Activated naive CD8-positive, alpha-beta T cell treated with anti-CD3 and anti-CD28 coated beads, Interleukin-2, amount 50 U/mL, for 24 hours (primary cell): ENCODE data around the gene LARGE1.

Source experiments
- ATAC-seq: fragments of 150-1000 bp; cut with Tn5 transposase; one replicate; pipeline ENCODE4 v1.10.0; 2021
- DNase-seq: peaks from one replicate; pipeline ENCODE4 v3.0.0; 2021
- H3K27ac Mint-ChIP-seq: one replicate; pipeline ENCODE4 v1.8.0; 2021; ENCODE audit warnings: mild to moderate bottlenecking, mixed read lengths
- H3K27me3 Mint-ChIP-seq: one replicate; pipeline ENCODE4 v1.8.0; 2021; ENCODE audit warnings: mixed read lengths
- H3K36me3 Mint-ChIP-seq: one replicate; pipeline ENCODE4 v1.8.0; 2021; ENCODE audit warnings: low read depth, mixed read lengths
- H3K4me1 Mint-ChIP-seq: one replicate; pipeline ENCODE4 v1.8.0; 2021; ENCODE audit warnings: mixed read lengths
- H3K4me3 Mint-ChIP-seq: one replicate; pipeline ENCODE4 v1.8.0; 2021; ENCODE audit warnings: mild to moderate bottlenecking, moderate library complexity, mixed read lengths
- H3K9me3 Mint-ChIP-seq: one replicate; pipeline ENCODE4 v1.8.0; 2021; ENCODE audit warnings: mixed read lengths

LARGE1 gene

GRCh38 chr22:33409079-33409478 lies 511.2 kb downstream of the LARGE1 start:
- DNase-seq (no peak), ATAC-seq (no peak)
- H3K36me3 Mint-ChIP-seq = no peaks in the 10 kb centered on the region
- no peak overlapping the region for H3K27ac Mint-ChIP-seq
- peaks cover 2% of the 10 kb centered on the region for H3K27me3 Mint-ChIP-seq
- H3K4me1 Mint-ChIP-seq = no peaks in the 10 kb centered on the region
- no peak overlapping the region for H3K4me3 Mint-ChIP-seq
- H3K9me3 Mint-ChIP-seq = no peaks in the 10 kb centered on the region

GRCh38 chr22:33405194-33405593 lies 515.1 kb downstream of the LARGE1 start:
- Mint-ChIP-seq H3K4me1 (no peaks in the 10 kb centered on the region), H3K36me3 (no peaks in the 10 kb centered on the region), H3K9me3 (no peaks in the 10 kb centered on the region), H3K4me3 (no peak overlapping the region), H3K27me3 (peaks cover 2% of the 10 kb centered on the region), H3K27ac (no peak overlapping the region)
- DNase-seq (no peak), ATAC-seq (no peak)

DNA sequence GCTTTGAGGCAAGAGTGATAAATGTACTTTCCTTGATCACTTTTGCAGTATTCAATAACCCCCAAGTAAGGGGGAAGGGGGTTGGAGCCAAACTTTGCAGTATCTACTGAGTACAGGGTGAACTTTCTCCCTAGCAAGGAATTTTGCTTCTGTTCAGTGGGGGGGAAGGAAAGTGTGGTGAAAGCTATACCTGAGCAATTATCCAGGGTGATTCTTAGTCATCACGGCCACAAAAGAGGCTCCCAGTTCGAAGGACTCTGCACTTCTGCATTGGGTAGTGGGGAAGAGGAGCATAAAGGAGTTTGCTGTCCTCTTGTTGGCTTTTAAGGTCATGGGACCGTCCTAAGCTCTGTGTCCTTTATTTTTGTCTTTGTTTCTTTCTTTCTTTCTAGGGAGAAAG lies 515.6 kb downstream of the LARGE1 start:
- no peak for ATAC-seq
- Mint-ChIP-seq H3K9me3 (no peaks in the 10 kb centered on the region), H3K4me3 (no peak overlapping the region), H3K36me3 (no peaks in the 10 kb centered on the region), H3K4me1 (no peaks in the 10 kb centered on the region), H3K27ac (no peak overlapping the region), H3K27me3 (peaks cover 2% of the 10 kb centered on the region)
- no peak for DNase-seq

DNA sequence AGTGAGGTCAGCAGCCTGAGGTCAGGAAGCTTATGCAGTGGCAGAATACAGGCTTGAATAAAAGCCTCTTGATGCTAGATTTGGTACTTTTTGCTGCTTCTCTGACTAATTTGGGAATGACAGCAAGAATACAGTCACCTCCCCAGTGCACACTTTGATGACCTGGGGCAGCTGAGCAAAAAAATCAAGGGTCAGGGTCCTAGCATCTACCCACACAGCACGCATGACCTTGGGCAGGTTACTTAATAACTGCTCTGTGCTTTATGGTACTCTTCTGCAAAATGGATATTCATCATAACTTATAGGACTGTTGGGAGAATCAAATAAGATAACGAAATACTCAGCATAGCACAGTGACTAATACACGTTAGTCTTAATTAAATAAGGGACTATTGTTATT lies 518.0 kb downstream of the LARGE1 start:
- peaks cover 5% of the 10 kb centered on the region for H3K9me3 Mint-ChIP-seq
- no peak overlapping the region for H3K27ac Mint-ChIP-seq
- ATAC-seq (no peak), DNase-seq (no peak)
- no peaks in the 10 kb centered on the region for H3K4me1 Mint-ChIP-seq
- H3K27me3 Mint-ChIP-seq = no peaks in the 10 kb centered on the region
- no peak overlapping the region for H3K4me3 Mint-ChIP-seq
- H3K36me3 Mint-ChIP-seq = no peaks in the 10 kb centered on the region

DNA sequence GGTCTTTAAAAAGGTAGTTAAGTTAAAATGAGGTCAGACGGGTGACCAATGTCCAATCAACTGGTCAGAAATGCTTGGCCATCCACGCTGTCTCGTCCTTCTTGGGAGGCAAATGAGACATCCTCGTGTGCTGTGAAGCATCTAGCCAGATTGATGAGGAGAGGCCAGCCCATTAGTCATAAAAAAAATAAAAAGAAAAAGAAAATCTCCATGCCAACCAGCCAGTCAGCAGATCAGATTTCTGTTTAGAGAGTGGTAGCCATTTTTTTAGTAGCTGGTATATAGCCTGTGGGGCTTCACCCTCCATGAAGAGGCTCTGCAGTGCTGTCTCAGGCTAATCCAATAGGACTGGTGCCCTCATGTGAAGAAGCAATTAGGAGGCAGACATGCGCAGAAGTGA lies 519.0 kb downstream of the LARGE1 start:
- DNase-seq = no peak
- H3K4me3 Mint-ChIP-seq = no peak overlapping the region
- peaks cover 5% of the 10 kb centered on the region for H3K9me3 Mint-ChIP-seq

DNA sequence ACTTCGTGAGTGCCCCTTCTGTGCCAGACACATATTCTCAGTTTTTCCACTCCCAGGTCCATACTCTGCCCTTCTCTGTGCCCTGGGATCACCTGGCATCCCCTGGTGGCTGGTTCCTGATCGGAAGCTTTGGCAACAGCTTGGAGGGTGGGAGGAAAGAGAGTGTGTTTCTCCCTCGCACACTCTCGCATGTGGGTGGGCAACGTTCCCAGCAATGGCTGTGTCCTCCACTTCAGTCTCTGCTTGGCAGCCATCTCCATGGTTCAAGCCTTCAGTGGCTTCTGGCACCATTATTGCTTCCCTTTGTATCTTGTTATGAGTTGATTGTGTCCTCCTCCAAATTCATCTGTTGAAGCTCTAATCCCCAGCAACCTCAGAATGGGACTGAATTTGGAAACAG lies 519.4 kb downstream of the LARGE1 start:
- no peak overlapping the region for H3K4me3 Mint-ChIP-seq
- H3K4me1 Mint-ChIP-seq = no peaks in the 10 kb centered on the region
- no peak for DNase-seq
- ATAC-seq = no peak
- no peaks in the 10 kb centered on the region for H3K27me3 Mint-ChIP-seq
- peaks cover 5% of the 10 kb centered on the region for H3K9me3 Mint-ChIP-seq
- no peaks in the 10 kb centered on the region for H3K36me3 Mint-ChIP-seq
- no peak overlapping the region for H3K27ac Mint-ChIP-seq

More for the DNA sequence above, 519.0 kb downstream of the LARGE1 start:
- no peaks in the 10 kb centered on the region for H3K36me3 Mint-ChIP-seq
- no peak overlapping the region for H3K27ac Mint-ChIP-seq
- no peak for ATAC-seq
- no peaks in the 10 kb centered on the region for H3K27me3 Mint-ChIP-seq
- H3K4me1 Mint-ChIP-seq = no peaks in the 10 kb centered on the region

GRCh38 chr22:33400061-33400840 lies 520.0 kb downstream of the LARGE1 start:
- Mint-ChIP-seq H3K4me1 (no peaks in the 10 kb centered on the region), H3K27ac (no peak overlapping the region), H3K36me3 (no peaks in the 10 kb centered on the region), H3K9me3 (peaks cover 5% of the 10 kb centered on the region), H3K4me3 (no peak overlapping the region), H3K27me3 (no peaks in the 10 kb centered on the region)
- ATAC-seq (no peak), DNase-seq (no peak)

- peaks cover 5% of the 10 kb centered on the region for H3K9me3 Mint-ChIP-seq
- no peaks in the 10 kb centered on the region for H3K36me3 Mint-ChIP-seq
- ATAC-seq (no peak), DNase-seq (no peak)
- H3K4me1 Mint-ChIP-seq = no peaks in the 10 kb centered on the region
- no peak overlapping the region for H3K4me3 Mint-ChIP-seq
- no peaks in the 10 kb centered on the region for H3K27me3 Mint-ChIP-seq
- no peak overlapping the region for H3K27ac Mint-ChIP-seq
Observed at GRCh38 chr22:33397381-33397907, 522.8 kb downstream of the LARGE1 start.

GRCh38 chr22:33393432-33393831 lies 526.8 kb downstream of the LARGE1 start:
- ATAC-seq = no peak
- Mint-ChIP-seq H3K27ac (no peak overlapping the region), H3K4me1 (no peaks in the 10 kb centered on the region), H3K27me3 (no peaks in the 10 kb centered on the region), H3K4me3 (no peak overlapping the region), H3K9me3 (peaks cover 2% of the 10 kb centered on the region), H3K36me3 (no peaks in the 10 kb centered on the region)
- no peak for DNase-seq

- Mint-ChIP-seq H3K9me3 (no peaks in the 10 kb centered on the region), H3K4me3 (no peak overlapping the region), H3K27ac (no peak overlapping the region), H3K4me1 (no peaks in the 10 kb centered on the region), H3K27me3 (no peaks in the 10 kb centered on the region), H3K36me3 (no peaks in the 10 kb centered on the region)
- ATAC-seq (no peak), DNase-seq (no peak)
Observed at GRCh38 chr22:33391298-33391697, 529.0 kb downstream of the LARGE1 start.

- H3K4me1 Mint-ChIP-seq = no peaks in the 10 kb centered on the region
- ATAC-seq = no peak
- H3K9me3 Mint-ChIP-seq = no peaks in the 10 kb centered on the region
- H3K27me3 Mint-ChIP-seq = no peaks in the 10 kb centered on the region
- H3K27ac Mint-ChIP-seq = no peak overlapping the region
- no peaks in the 10 kb centered on the region for H3K36me3 Mint-ChIP-seq
- H3K4me3 Mint-ChIP-seq = no peak overlapping the region
- no peak for DNase-seq
Observed at GRCh38 chr22:33389936-33390335, 530.3 kb downstream of the LARGE1 start.

- ATAC-seq = no peak
- Mint-ChIP-seq H3K9me3 (no peaks in the 10 kb centered on the region), H3K4me3 (no peak overlapping the region), H3K27me3 (no peaks in the 10 kb centered on the region), H3K27ac (no peak overlapping the region), H3K4me1 (no peaks in the 10 kb centered on the region), H3K36me3 (no peaks in the 10 kb centered on the region)
- no peak for DNase-seq
Observed at GRCh38 chr22:33386270-33386669, 534.0 kb downstream of the LARGE1 start.

GRCh38 chr22:33385611-33386010 lies 534.7 kb downstream of the LARGE1 start:
- Mint-ChIP-seq H3K9me3 (no peaks in the 10 kb centered on the region), H3K27me3 (no peaks in the 10 kb centered on the region), H3K27ac (no peak overlapping the region), H3K36me3 (no peaks in the 10 kb centered on the region), H3K4me1 (no peaks in the 10 kb centered on the region), H3K4me3 (no peak overlapping the region)
- ATAC-seq (no peak), DNase-seq (no peak)

DNA sequence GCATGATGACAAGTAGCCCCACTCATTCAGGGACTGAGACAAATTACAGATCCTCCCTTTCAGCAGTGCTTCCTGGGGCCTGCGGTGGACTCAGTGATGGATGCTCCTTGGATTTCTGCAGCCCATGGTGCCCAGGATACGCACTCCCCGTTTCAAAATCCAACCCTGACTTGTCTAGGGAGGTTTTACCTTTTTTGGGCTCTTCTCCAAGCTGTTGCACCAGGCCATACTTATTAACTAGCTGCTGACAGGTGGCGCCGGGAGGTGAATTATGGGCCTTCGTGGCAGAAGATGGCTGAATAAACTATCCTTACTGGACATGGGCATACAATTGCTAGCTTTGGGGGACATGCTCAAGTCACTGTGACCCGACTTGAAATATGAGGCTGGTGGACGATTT lies 537.8 kb downstream of the LARGE1 start:
- Mint-ChIP-seq H3K4me3 (no peak overlapping the region), H3K27me3 (no peaks in the 10 kb centered on the region), H3K9me3 (peaks cover 14% of the 10 kb centered on the region), H3K4me1 (no peaks in the 10 kb centered on the region), H3K36me3 (peaks cover 2% of the 10 kb centered on the region), H3K27ac (no peak overlapping the region)
- DNase-seq = no peak
- ATAC-seq = no peak

- DNase-seq = no peak
- H3K9me3 Mint-ChIP-seq = peaks cover 19% of the 10 kb centered on the region
- peaks cover 2% of the 10 kb centered on the region for H3K36me3 Mint-ChIP-seq
- no peak overlapping the region for H3K27ac Mint-ChIP-seq
- ATAC-seq = no peak
- H3K4me3 Mint-ChIP-seq = no peak overlapping the region
- no peaks in the 10 kb centered on the region for H3K4me1 Mint-ChIP-seq
- H3K27me3 Mint-ChIP-seq = no peaks in the 10 kb centered on the region
Observed at GRCh38 chr22:33381531-33382406, 538.5 kb downstream of the LARGE1 start.
